Stomach (tissue), 9 donors: ENCODE measurements around the gene RRP9. TPM values are rescaled to one million over a fixed set of nuclear protein-coding genes. Genes with fewer than 3 reads are reported as not detected.

Experiments used
- DNase-seq, 2 donors: peaks; one replicate each; pipeline versions ENCODE4 v3.0.0 to v3.0.0-alpha.2; 2013 to 2019
- H3K27ac ChIP-seq, 5 donors: fragments of 200-600 bp in 4 of 5; sonication (generic) in 4 of 5; one replicate each; pipeline ENCODE4 v1.5.1; 2013 to 2019; ENCODE audit warnings: mild to moderate bottlenecking in 1 of 5, moderate library complexity in 1 of 5
- H3K27me3 ChIP-seq, 3 donors: fragments of 200-600 bp; sonication (generic); one replicate each; pipeline ENCODE4 v1.5.1; 2017 to 2019; ENCODE audit warnings: mixed run types in 1 of 3
- H3K36me3 ChIP-seq, 4 donors: fragments of 200-600 bp; sonication (generic); 1 replicate in 3 of 4; 2 replicates in 1 of 4; pipeline ENCODE4 v1.5.1; 2016 to 2019
- H3K4me1 ChIP-seq, 4 donors: fragments of 200-600 bp; sonication (generic); one replicate each; pipeline ENCODE4 v1.5.1; 2016 to 2019
- H3K4me3 ChIP-seq, 4 donors: fragments of 200-600 bp; sonication (generic) in 3 of 4; one replicate each; pipeline ENCODE4 v1.5.1; 2016 to 2019; ENCODE audit warnings: mild to moderate bottlenecking in 1 of 4
- H3K9me3 ChIP-seq, 4 donors: fragments of 200-600 bp; sonication (generic); one replicate each; pipeline ENCODE4 v1.5.1; 2016 to 2019
- CTCF ChIP-seq, 7 experiments: fragments of 450-650 bp in 4 of 7; fragments of 200-600 bp in 3 of 7; sonication (generic) in 3 of 7; IDR thresholded peaks; one replicate each; pipeline ENCODE4 v1.5.1; 2016 to 2019; ENCODE audit warnings: antibody characterized with exemption in 7 of 7, control low read depth in 2 of 7, mild to moderate bottlenecking in 1 of 7
- EP300 ChIP-seq: sonication (generic); formaldehyde crosslinking; IDR thresholded peaks from one replicate; pipeline ENCODE4 v1.6.1; 2017; ENCODE audit warnings: antibody characterized with exemption
- POLR2A ChIP-seq, 4 donors: fragments of 450-650 bp; IDR thresholded peaks; one replicate each; pipeline ENCODE4 v1.6.1; 2016; ENCODE audit warnings: antibody characterized with exemption in 4 of 4, control low read depth in 2 of 4, mild to moderate bottlenecking in 1 of 4, moderate library complexity in 1 of 4
- POLR2AphosphoS5 ChIP-seq, 3 donors: sonication (generic); formaldehyde crosslinking; IDR thresholded peaks; one replicate each; pipeline ENCODE4 v1.6.1; 2016; ENCODE audit warnings: antibody characterized with exemption in 3 of 3
- WGBS, 5 donors: extraction: QIAGEN DNeasy Blood & Tissue Kit in 3 of 5; methylation state at CpG; one replicate each; pipeline versions ENCODE4 v1.1.5 to v1.1.7; 2013 to 2018; 5-methylcytosine and 5-hydroxymethylcytosine counted together
- intact Hi-C: fragments of 100-400 bp; cut with DNase I; formaldehyde crosslinking; loops from one replicate; pipeline ENCODE4 v1.15.1; 2023; ENCODE audit warnings: low total_unique reads
- polyA plus RNA-seq, 3 donors: library from polyadenylated mRNA; stranded (reverse); fragments of 200-250 nt; gene quantifications; one replicate each; pipeline ENCODE4 v1.2.3, GENCODE V29; 2013
- total RNA-seq, 5 donors: library from RNA; depleted of rRNA; stranded (reverse); fragments of >200 nt; gene quantifications; one replicate each; pipeline versions ENCODE4 v1.1.0 to v1.2.3, GENCODE V29; 2014 to 2016
- donor health status: healthy with polysubstance abuse.
- donor health status: Bipolar disorder and iron deficiency.
- donor health status: healthy.

Gene RRP9
- total and polyA plus RNA-seq, 8 donors, result 3.2 to 21.0 (median 13.0) TPM

GRCh38 chr3:51954105-51954504, 12.4 kb upstream of the RRP9 start:
- 71 to 81% (median 75%) methylated on average over 6 of the region's 6 CpGs for WGBS, 5 donors
- peaks cover 0 to 20% (median 0%) of the 10 kb centered on the region in 3 donors for H3K27me3 ChIP-seq
- H3K9me3 ChIP-seq, result no peaks in the 10 kb centered on the region
- H3K36me3 ChIP-seq, result peaks cover 0 to 22% (median 18%) of the 10 kb centered on the region in 4 donors
- H3K27ac ChIP-seq, result no peak overlapping the region
- intact Hi-C loops, result no loop called here
- H3K4me1 ChIP-seq, result peaks cover 16 to 22% (median 17%) of the 10 kb centered on the region in 4 donors
- no peak for TF ChIP-seq EP300
- no peak for TF ChIP-seq CTCF (IDR thresholded peaks at IDR 0.05)
- TF ChIP-seq POLR2A (IDR thresholded peaks at IDR 0.05), result no peak
- no peak for TF ChIP-seq POLR2AphosphoS5 (IDR thresholded peaks at IDR 0.05)
- H3K4me3 ChIP-seq, result no peak overlapping the region
- DNase-seq, result no peak

- H3K4me3 ChIP-seq, result no peak overlapping the region
- no peaks in the 10 kb centered on the region for H3K9me3 ChIP-seq
- WGBS, 5 donors, result 74 to 83% (median 77%) methylated on average over 3 of the region's 3 CpGs
- peaks cover 16 to 22% (median 17%) of the 10 kb centered on the region in 4 donors for H3K4me1 ChIP-seq
- intact Hi-C loops, result no loop called here
- TF ChIP-seq EP300 (no peak), POLR2A (IDR thresholded peaks at IDR 0.05) (no peak), POLR2AphosphoS5 (IDR thresholded peaks at IDR 0.05) (no peak), CTCF (IDR thresholded peaks at IDR 0.05) (no peak)
- H3K36me3 ChIP-seq, result peaks cover 0 to 22% (median 18%) of the 10 kb centered on the region in 4 donors
- H3K27me3 ChIP-seq, result peaks cover 0 to 20% (median 0%) of the 10 kb centered on the region in 3 donors
- H3K27ac ChIP-seq, result no peak overlapping the region
- DNase-seq, result no peak
Observed at GRCh38 chr3:51953445-51953844, 11.7 kb upstream of the RRP9 start.

GRCh38 chr3:51950899-51951298, 9.2 kb upstream of the RRP9 start:
- peaks cover 6 to 12% (median 8%) of the 10 kb centered on the region in 4 donors for H3K4me1 ChIP-seq
- H3K36me3 ChIP-seq, result peaks cover 0 to 34% (median 27%) of the 10 kb centered on the region in 4 donors
- H3K27ac ChIP-seq, result no peak overlapping the region
- intact Hi-C loops, result no loop called here
- H3K4me3 ChIP-seq, result no peak overlapping the region
- H3K9me3 ChIP-seq, result no peaks in the 10 kb centered on the region
- no peak for TF ChIP-seq POLR2A (IDR thresholded peaks at IDR 0.05)
- no peak for TF ChIP-seq POLR2AphosphoS5 (IDR thresholded peaks at IDR 0.05)
- TF ChIP-seq EP300, result no peak
- TF ChIP-seq CTCF (IDR thresholded peaks at IDR 0.05), result no peak
- H3K27me3 ChIP-seq, result peaks cover 0 to 12% (median 0%) of the 10 kb centered on the region in 3 donors
- WGBS, 5 donors, result 87 to 98% (median 96%) methylated on average over 2 of the region's 2 CpGs
- DNase-seq, result no peak

- no peak for TF ChIP-seq POLR2AphosphoS5 (IDR thresholded peaks at IDR 0.05)
- no peak for TF ChIP-seq EP300
- no peak for TF ChIP-seq POLR2A (IDR thresholded peaks at IDR 0.05)
- WGBS, 5 donors, result 87 to 95% (median 93%) methylated on average over 5 of the region's 5 CpGs
- Histone ChIP-seq H3K9me3 (no peaks in the 10 kb centered on the region), H3K27me3 (no peaks in the 10 kb centered on the region), H3K4me1 (no peaks in the 10 kb centered on the region), H3K4me3 (no peak overlapping the region), H3K27ac (no peak overlapping the region), H3K36me3 (peaks cover 0 to 52% (median 42%) of the 10 kb centered on the region in 4 donors)
- intact Hi-C loops, result loop anchor here (10.0 kb wide), 1 partner anchor 196 kb away; no protein-coding TSS in a partner anchor
- no peak for DNase-seq
Observed at GRCh38 chr3:51949121-51949520, 7.4 kb upstream of the RRP9 start.

GRCh38 chr3:51948016-51948580, 6.4 kb upstream of the RRP9 start:
- 88 to 95% (median 94%) methylated on average over 9 to 10 of the region's 10 CpGs for WGBS, 5 donors
- TF ChIP-seq EP300 (no peak), POLR2AphosphoS5 (IDR thresholded peaks at IDR 0.05) (no peak), CTCF (IDR thresholded peaks at IDR 0.05) (no peak), POLR2A (IDR thresholded peaks at IDR 0.05) (no peak)
- intact Hi-C loops, result loop anchor here (10.0 kb wide), 1 partner anchor 197 kb away; no protein-coding TSS in a partner anchor
- Histone ChIP-seq H3K27me3 (no peaks in the 10 kb centered on the region), H3K9me3 (no peaks in the 10 kb centered on the region), H3K27ac (no peak overlapping the region), H3K4me1 (peaks cover 4 to 5% (median 4%) of the 10 kb centered on the region in 4 donors), H3K36me3 (peaks cover 0 to 55% (median 42%) of the 10 kb centered on the region in 4 donors), H3K4me3 (no peak overlapping the region)
- DNase-seq, result no peak
